ENCODE data around the gene ZNF785.
"Not testable (repeated sequence)": the region's sequence is repeated elsewhere in the genome, so short reads cannot be mapped to it uniquely, and the experiment has no call there.

Gene ZNF785

GRCh38 chr16:30551781-30552180 is 33.7 kb downstream of the ZNF785 start:
- no peak for TF ChIP-seq CTCF (IDR thresholded peaks at IDR 0.05; ENCODE audit: control insufficient read depth, insufficient read depth, low read depth, low read length, missing control alignments)
- H3K4me3 ChIP-seq (ENCODE audit: control insufficient read depth, low read depth, low read length): no peak overlapping the region
- DNase-seq (ENCODE audit: low read depth): no peak

- no peak overlapping the region for H3K4me3 ChIP-seq (ENCODE audit: control insufficient read depth, low read depth, low read length)
- TF ChIP-seq CTCF (IDR thresholded peaks at IDR 0.05; ENCODE audit: control insufficient read depth, insufficient read depth, low read depth, low read length, missing control alignments): no peak
- no peak for DNase-seq (ENCODE audit: low read depth)
Observed at GRCh38 chr16:30548416-30549253, 36.9 kb downstream of the ZNF785 start.

GRCh38 chr16:30546115-30546514 is 39.4 kb downstream of the ZNF785 start:
- DNase-seq (ENCODE audit: low read depth): no peak
- no peak for TF ChIP-seq CTCF (IDR thresholded peaks at IDR 0.05; ENCODE audit: control insufficient read depth, insufficient read depth, low read depth, low read length, missing control alignments)
- H3K4me3 ChIP-seq (ENCODE audit: control insufficient read depth, low read depth, low read length): no peak overlapping the region

- H3K4me3 ChIP-seq (ENCODE audit: control insufficient read depth, low read depth, low read length): no peak overlapping the region
- no peak for DNase-seq (ENCODE audit: low read depth)
- TF ChIP-seq CTCF (IDR thresholded peaks at IDR 0.05; ENCODE audit: control insufficient read depth, insufficient read depth, low read depth, low read length, missing control alignments): no peak
Observed at GRCh38 chr16:30543067-30543466, 42.4 kb downstream of the ZNF785 start.

GRCh38 chr16:30541502-30542329 is 43.8 kb downstream of the ZNF785 start:
- TF ChIP-seq CTCF (IDR thresholded peaks at IDR 0.05; ENCODE audit: control insufficient read depth, insufficient read depth, low read depth, low read length, missing control alignments): no peak
- DNase-seq (ENCODE audit: low read depth): no peak
- no peak overlapping the region for H3K4me3 ChIP-seq (ENCODE audit: control insufficient read depth, low read depth, low read length)

GRCh38 chr16:30540916-30541464 is 44.5 kb downstream of the ZNF785 start:
- H3K4me3 ChIP-seq (ENCODE audit: control insufficient read depth, low read depth, low read length); DNase-seq (ENCODE audit: low read depth): not testable (repeated sequence)

- DNase-seq (ENCODE audit: low read depth); H3K4me3 ChIP-seq (ENCODE audit: control insufficient read depth, low read depth, low read length): not testable (repeated sequence)
Observed at GRCh38 chr16:30539986-30540526, 45.4 kb downstream of the ZNF785 start.
